ENCODE data around the gene TIGD6. TPM values are rescaled to one million over a fixed set of nuclear protein-coding genes. Genes with fewer than 3 reads are reported as not detected.

The TIGD6 gene
- total RNA-seq, 2 experiments from 2014 or later, result 1.1 to 1.4 TPM

- H3K9me3 Mint-ChIP-seq (ENCODE audit: insufficient read depth), result no peaks in the 10 kb centered on the region
- no peak overlapping the region for H3K27ac Mint-ChIP-seq
- H3K4me1 Mint-ChIP-seq (ENCODE audit: low read depth), result peaks cover 9% of the 10 kb centered on the region
- ChIA-PET POLR2A (interaction anchor here (0.6 kb wide), 1 partner anchor 346 kb away, joined by 3 read pairs; no protein-coding TSS in a partner anchor), CTCF (interaction anchor here (1.0 to 3.2 kb wide), 4 partner anchors 8 to 132 kb away, joined by 3 to 16 read pairs (median 6); no protein-coding TSS in a partner anchor)
- ATAC-seq (no peak), DNase-seq (no peak)
- H3K4me3 Mint-ChIP-seq, result no peak overlapping the region
- H3K36me3 Mint-ChIP-seq (ENCODE audit: low read depth), result peaks cover 5% of the 10 kb centered on the region
- H3K27me3 Mint-ChIP-seq (ENCODE audit: low read depth), result no peaks in the 10 kb centered on the region
Measured at GRCh38 chr5:149966946-149967345, 33.5 kb downstream of the TIGD6 start.

DNA sequence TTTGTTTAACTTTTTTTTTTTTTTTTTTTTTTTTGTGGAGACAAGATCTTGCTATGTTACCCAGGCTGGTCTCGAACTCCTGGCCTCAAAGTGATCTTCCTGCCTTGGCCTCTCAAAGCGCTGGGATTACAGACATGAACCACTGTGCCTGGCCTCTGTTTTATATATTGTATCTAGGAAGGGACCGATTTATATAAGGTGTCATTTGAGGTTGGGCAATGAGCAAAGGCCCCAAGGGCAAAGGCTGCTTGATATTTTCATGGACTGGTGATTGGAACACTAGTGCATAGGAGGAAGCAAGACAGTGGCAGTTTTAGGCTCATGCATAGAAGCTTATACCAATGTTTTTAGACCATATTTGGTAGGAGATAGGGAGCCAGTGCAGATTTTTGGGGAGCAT lies 36.7 kb downstream of the TIGD6 start:
- peaks cover 5% of the 10 kb centered on the region for H3K36me3 Mint-ChIP-seq (ENCODE audit: low read depth)
- no peak overlapping the region for H3K27ac Mint-ChIP-seq
- H3K4me3 Mint-ChIP-seq, result no peak overlapping the region
- ChIA-PET CTCF (interaction anchor here (1.0 to 1.9 kb wide), 2 partner anchors 27 to 130 kb away, joined by 3 to 9 read pairs; no protein-coding TSS in a partner anchor), POLR2A (interaction anchor here (0.6 to 0.7 kb wide), 2 partner anchors 12 to 1963 kb away, joined by 3 read pairs; no protein-coding TSS in a partner anchor)
- no peaks in the 10 kb centered on the region for H3K27me3 Mint-ChIP-seq (ENCODE audit: low read depth)
- no peaks in the 10 kb centered on the region for H3K9me3 Mint-ChIP-seq (ENCODE audit: insufficient read depth)
- DNase-seq (no peak), ATAC-seq (no peak)
- peaks cover 35% of the 10 kb centered on the region for H3K4me1 Mint-ChIP-seq (ENCODE audit: low read depth)

GRCh38 chr5:149962601-149963300 lies 37.7 kb downstream of the TIGD6 start:
- POLR2A ChIA-PET, result interaction anchor here (0.7 kb wide), 1 partner anchor 11 kb away, joined by 3 read pairs; no protein-coding TSS in a partner anchor
- CTCF ChIA-PET, result interaction anchor here (0.7 to 5.9 kb wide), 13 partner anchors 8 to 323 kb away, joined by 3 to 107 read pairs (median 6); no protein-coding TSS in a partner anchor

DNA sequence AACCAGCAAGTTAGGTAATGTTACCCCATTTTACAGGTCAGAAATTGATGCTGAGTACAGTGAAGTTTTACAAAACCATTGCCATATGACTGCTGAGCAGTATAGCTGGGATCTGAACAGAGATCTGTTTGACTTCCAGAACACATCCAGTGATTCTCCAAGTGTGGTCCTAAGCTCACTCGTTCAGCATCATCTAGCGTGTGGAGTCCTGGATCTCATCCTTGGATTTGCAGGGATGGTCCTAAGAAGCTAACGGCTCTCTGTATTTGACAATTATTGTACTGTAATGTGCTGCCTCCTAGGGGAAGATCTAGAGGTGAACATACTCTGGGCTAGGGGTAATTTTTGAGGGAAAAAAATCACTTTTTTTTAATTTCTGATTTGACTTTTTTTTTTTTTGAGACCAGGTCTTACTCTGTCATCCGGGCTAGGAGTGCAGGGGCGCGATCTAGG lies 38.5 kb downstream of the TIGD6 start:
- peaks cover 35% of the 10 kb centered on the region for H3K4me1 Mint-ChIP-seq (ENCODE audit: low read depth)
- H3K9me3 Mint-ChIP-seq (ENCODE audit: insufficient read depth), result no peaks in the 10 kb centered on the region
- ChIA-PET POLR2A (no interaction called here), CTCF (interaction anchor here (0.6 to 5.9 kb wide), 18 partner anchors 9 to 328 kb away, joined by 3 to 107 read pairs (median 5); partner anchors contain the start of genes HMGXB3 and TIGD6)
- no peaks in the 10 kb centered on the region for H3K27me3 Mint-ChIP-seq (ENCODE audit: low read depth)
- ATAC-seq (no peak), DNase-seq (peak; percentile 22)
- H3K4me3 Mint-ChIP-seq, result peak overlapping the region; percentile 85
- H3K27ac Mint-ChIP-seq, result peak overlapping the region; percentile 31
- peaks cover 5% of the 10 kb centered on the region for H3K36me3 Mint-ChIP-seq (ENCODE audit: low read depth)

More at GRCh38 chr5:149962601-149963300, 37.7 kb downstream of the TIGD6 start:
- Mint-ChIP-seq H3K36me3 (ENCODE audit: low read depth) (peaks cover 5% of the 10 kb centered on the region), H3K4me3 (no peak overlapping the region), H3K4me1 (ENCODE audit: low read depth) (peaks cover 35% of the 10 kb centered on the region), H3K9me3 (ENCODE audit: insufficient read depth) (no peaks in the 10 kb centered on the region), H3K27me3 (ENCODE audit: low read depth) (no peaks in the 10 kb centered on the region), H3K27ac (no peak overlapping the region)
- ATAC-seq (no peak), DNase-seq (no peak)

- H3K27ac Mint-ChIP-seq, result peak overlapping the region; percentile 36
- DNase-seq (no peak), ATAC-seq (no peak)
- peaks cover 5% of the 10 kb centered on the region for H3K36me3 Mint-ChIP-seq (ENCODE audit: low read depth)
- H3K4me1 Mint-ChIP-seq (ENCODE audit: low read depth), result peaks cover 35% of the 10 kb centered on the region
- H3K27me3 Mint-ChIP-seq (ENCODE audit: low read depth), result no peaks in the 10 kb centered on the region
- H3K4me3 Mint-ChIP-seq, result peak overlapping the region; percentile 85
- ChIA-PET POLR2A (interaction anchor here (0.9 to 1.1 kb wide), 2 partner anchors 126 to 616 kb away, joined by 3 to 4 read pairs; partner anchors contain the start of gene GRPEL2), CTCF (interaction anchor here (0.6 to 5.9 kb wide), 17 partner anchors 10 to 327 kb away, joined by 3 to 107 read pairs (median 5); partner anchors contain the start of genes HMGXB3 and TIGD6)
- no peaks in the 10 kb centered on the region for H3K9me3 Mint-ChIP-seq (ENCODE audit: insufficient read depth)
Measured at GRCh38 chr5:149961186-149961685, 39.2 kb downstream of the TIGD6 start.

DNA sequence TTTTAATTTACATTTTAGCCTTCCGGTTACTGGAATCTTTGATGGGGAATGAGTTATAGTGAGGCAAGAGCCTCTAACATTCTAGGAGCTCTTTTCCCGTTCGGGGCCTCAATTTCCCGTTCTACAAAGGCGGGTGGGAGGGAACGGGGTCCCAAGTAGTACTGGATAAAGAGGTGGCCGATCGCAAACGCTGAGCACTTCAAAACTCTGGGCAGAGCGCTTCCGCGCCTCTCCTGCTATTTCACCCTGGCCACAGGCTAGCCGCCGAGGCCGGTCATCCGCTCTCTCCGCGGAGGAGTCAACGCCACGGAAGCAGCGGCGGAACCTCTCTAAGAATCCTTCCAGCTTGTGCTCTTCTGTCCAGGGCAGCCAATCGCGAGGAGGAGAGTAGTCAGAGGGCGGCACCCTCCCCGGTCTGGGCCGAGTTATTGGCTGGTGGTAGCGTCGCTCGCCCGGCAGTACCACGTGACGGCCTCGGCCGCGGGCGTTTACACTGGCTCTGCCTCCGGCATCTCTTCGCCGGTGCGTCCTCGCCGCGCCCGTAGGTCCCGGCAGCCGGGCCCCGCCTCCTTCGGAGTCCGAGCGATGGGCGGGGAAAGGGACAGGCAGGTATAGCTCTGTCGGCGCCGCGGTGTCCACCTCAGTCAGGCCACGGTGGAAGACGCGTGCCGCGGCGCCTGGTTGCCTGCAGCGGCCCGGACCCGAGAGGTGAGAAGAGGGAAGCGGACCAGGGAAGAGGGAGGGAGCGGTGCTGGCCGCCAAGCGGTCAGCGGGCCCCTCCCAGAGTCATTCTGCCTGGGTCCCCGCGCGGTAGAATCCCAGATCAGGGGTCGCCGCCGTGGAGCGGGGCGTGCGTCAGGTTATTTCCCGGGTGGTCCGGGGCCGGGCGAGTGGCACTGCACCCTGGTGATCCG lies 39.9 kb downstream of the TIGD6 start, which contains the start of gene SLC26A2:
Gene SLC26A2, plus strand, starts transcription at position 487 of the 914 bp plus-strand sequence. CDS start 16,895 bp downstream, outside the sequence.
- ChIA-PET POLR2A (interaction anchor here (0.6 to 3.1 kb wide), 4 partner anchors 40 to 615 kb away, joined by 3 to 14 read pairs (median 4); partner anchors contain the start of genes GRPEL2, HMGXB3 and TIGD6), CTCF (interaction anchor here (1.1 to 5.9 kb wide), 17 partner anchors 11 to 342 kb away, joined by 3 to 107 read pairs (median 7); partner anchors contain the start of genes HMGXB3 and TIGD6)
- peaks cover 5% of the 10 kb centered on the region for H3K36me3 Mint-ChIP-seq (ENCODE audit: low read depth)
- H3K4me3 Mint-ChIP-seq, result peak within 1 kb of the TSS; percentile 85
- peak; percentile 100 for ATAC-seq
- peak within 1 kb of the TSS; percentile 93 for H3K27ac Mint-ChIP-seq
- no peaks in the 10 kb centered on the region for H3K27me3 Mint-ChIP-seq (ENCODE audit: low read depth)
- DNase-seq, result peak; percentile 97
- peaks cover 35% of the 10 kb centered on the region for H3K4me1 Mint-ChIP-seq (ENCODE audit: low read depth)
- no peaks in the 10 kb centered on the region for H3K9me3 Mint-ChIP-seq (ENCODE audit: insufficient read depth)

- DNase-seq (peak; percentile 59), ATAC-seq (no peak)
- Mint-ChIP-seq H3K36me3 (ENCODE audit: low read depth) (peaks cover 5% of the 10 kb centered on the region), H3K4me1 (ENCODE audit: low read depth) (peaks cover 37% of the 10 kb centered on the region), H3K27ac (peak overlapping the region; percentile 78), H3K9me3 (ENCODE audit: insufficient read depth) (no peaks in the 10 kb centered on the region), H3K27me3 (ENCODE audit: low read depth) (no peaks in the 10 kb centered on the region), H3K4me3 (peak overlapping the region; percentile 85)
- CTCF ChIA-PET, result interaction anchor here (0.7 to 5.9 kb wide), 32 partner anchors 9 to 341 kb away, joined by 3 to 107 read pairs (median 5); partner anchors contain the start of genes HMGXB3 and TIGD6
- POLR2A ChIA-PET, result interaction anchor here (0.6 to 3.1 kb wide), 2 partner anchors 41 to 130 kb away, joined by 3 to 14 read pairs; partner anchors contain the start of genes HMGXB3 and TIGD6
Measured at GRCh38 chr5:149959406-149960236, 40.8 kb downstream of the TIGD6 start.

GRCh38 chr5:149957855-149958254 lies 42.6 kb downstream of the TIGD6 start:
- no peaks in the 10 kb centered on the region for H3K9me3 Mint-ChIP-seq (ENCODE audit: insufficient read depth)
- CTCF ChIA-PET, result interaction anchor here (1.1 to 5.9 kb wide), 10 partner anchors 8 to 1108 kb away, joined by 3 to 107 read pairs (median 16); no protein-coding TSS in a partner anchor
- no peak overlapping the region for H3K27ac Mint-ChIP-seq
- no peaks in the 10 kb centered on the region for H3K27me3 Mint-ChIP-seq (ENCODE audit: low read depth)
- H3K4me1 Mint-ChIP-seq (ENCODE audit: low read depth), result peaks cover 37% of the 10 kb centered on the region
- no peak for ATAC-seq
- POLR2A ChIA-PET, result interaction anchor here (3.1 kb wide), 1 partner anchor 43 kb away, joined by 14 read pairs; the partner anchor contains the start of genes HMGXB3 and TIGD6
- peaks cover 3% of the 10 kb centered on the region for H3K36me3 Mint-ChIP-seq (ENCODE audit: low read depth)
- no peak for DNase-seq
- no peak overlapping the region for H3K4me3 Mint-ChIP-seq

DNA sequence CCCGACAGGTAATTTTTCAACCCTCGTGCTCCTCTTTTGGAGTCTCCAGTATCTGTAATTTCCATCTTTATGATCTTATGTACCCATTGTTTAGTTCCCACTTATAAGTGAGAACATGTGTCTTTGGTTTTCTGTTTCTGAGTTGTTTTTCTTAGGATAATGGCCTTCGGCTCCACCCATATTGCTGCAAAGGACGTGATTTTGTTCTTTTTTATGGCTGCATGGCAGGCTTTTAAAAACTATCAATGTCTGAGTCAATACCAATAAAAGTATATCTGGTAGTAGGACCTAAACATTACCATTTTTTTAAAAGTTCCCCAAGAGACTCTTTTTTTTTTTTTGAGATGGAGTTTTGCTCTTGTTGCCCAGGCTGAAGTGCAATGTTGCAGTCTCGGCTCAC lies 43.8 kb downstream of the TIGD6 start:
- ATAC-seq (no peak), DNase-seq (no peak)
- no peaks in the 10 kb centered on the region for H3K9me3 Mint-ChIP-seq (ENCODE audit: insufficient read depth)
- no peaks in the 10 kb centered on the region for H3K36me3 Mint-ChIP-seq (ENCODE audit: low read depth)
- ChIA-PET POLR2A (no interaction called here), CTCF (interaction anchor here (1.1 kb wide), 1 partner anchor 122 kb away, joined by 3 read pairs; no protein-coding TSS in a partner anchor)
- H3K4me1 Mint-ChIP-seq (ENCODE audit: low read depth), result peaks cover 26% of the 10 kb centered on the region
- no peak overlapping the region for H3K4me3 Mint-ChIP-seq
- no peak overlapping the region for H3K27ac Mint-ChIP-seq
- H3K27me3 Mint-ChIP-seq (ENCODE audit: low read depth), result no peaks in the 10 kb centered on the region

GRCh38 chr5:149954798-149955197 lies 45.7 kb downstream of the TIGD6 start:
- Mint-ChIP-seq H3K27me3 (ENCODE audit: low read depth) (peaks cover 1% of the 10 kb centered on the region), H3K4me3 (no peak overlapping the region), H3K4me1 (ENCODE audit: low read depth) (peaks cover 12% of the 10 kb centered on the region), H3K27ac (no peak overlapping the region), H3K9me3 (ENCODE audit: insufficient read depth) (no peaks in the 10 kb centered on the region), H3K36me3 (ENCODE audit: low read depth) (no peaks in the 10 kb centered on the region)
- ATAC-seq (no peak), DNase-seq (no peak)
- ChIA-PET CTCF (no interaction called here), POLR2A (interaction anchor here (0.6 kb wide), 1 partner anchor 14 kb away, joined by 3 read pairs; no protein-coding TSS in a partner anchor)

Measured in activated CD8-positive, alpha-beta T cell treated with anti-CD3 and anti-CD28 coated beads, Interleukin-2, amount 10 ng/mL, durations not matched to agents 7 days and 5 days (primary cell).